PC-9 (cell line): ENCODE data around the gene SPHK2.

Experiments
- EZH2 ChIP-seq: fragments of 200-600 bp; sonication (generic); IDR thresholded peaks from 2 replicates; pipeline ENCODE4 v1.8.0; 2017; ENCODE audit warnings: antibody characterized with exemption, low read depth
- TF ChIP-seq, protein P1 (sequence below): fragments of 200-600 bp; sonication (generic); conservative IDR thresholded peaks from 2 replicates; pipeline ENCODE4 v1.6.1; 2017; ENCODE audit warnings: mixed run types, antibody characterized with exemption, mild to moderate bottlenecking, moderate library complexity

GRCh38 chr19:48624067-48624594 lies 4.8 kb downstream of the SPHK2 start:
- TF ChIP-seq, protein P1, sequence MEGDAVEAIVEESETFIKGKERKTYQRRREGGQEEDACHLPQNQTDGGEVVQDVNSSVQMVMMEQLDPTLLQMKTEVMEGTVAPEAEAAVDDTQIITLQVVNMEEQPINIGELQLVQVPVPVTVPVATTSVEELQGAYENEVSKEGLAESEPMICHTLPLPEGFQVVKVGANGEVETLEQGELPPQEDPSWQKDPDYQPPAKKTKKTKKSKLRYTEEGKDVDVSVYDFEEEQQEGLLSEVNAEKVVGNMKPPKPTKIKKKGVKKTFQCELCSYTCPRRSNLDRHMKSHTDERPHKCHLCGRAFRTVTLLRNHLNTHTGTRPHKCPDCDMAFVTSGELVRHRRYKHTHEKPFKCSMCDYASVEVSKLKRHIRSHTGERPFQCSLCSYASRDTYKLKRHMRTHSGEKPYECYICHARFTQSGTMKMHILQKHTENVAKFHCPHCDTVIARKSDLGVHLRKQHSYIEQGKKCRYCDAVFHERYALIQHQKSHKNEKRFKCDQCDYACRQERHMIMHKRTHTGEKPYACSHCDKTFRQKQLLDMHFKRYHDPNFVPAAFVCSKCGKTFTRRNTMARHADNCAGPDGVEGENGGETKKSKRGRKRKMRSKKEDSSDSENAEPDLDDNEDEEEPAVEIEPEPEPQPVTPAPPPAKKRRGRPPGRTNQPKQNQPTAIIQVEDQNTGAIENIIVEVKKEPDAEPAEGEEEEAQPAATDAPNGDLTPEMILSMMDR, result no peak
- no peak for TF ChIP-seq EZH2
